ENCODE results near the gene MYMK. TPM values are rescaled to one million over a fixed set of nuclear protein-coding genes. Genes with fewer than 3 reads are reported as not detected.

The MYMK gene
- total and polyA plus RNA-seq, 2 experiments from 2014 or later: not detected

DNA sequence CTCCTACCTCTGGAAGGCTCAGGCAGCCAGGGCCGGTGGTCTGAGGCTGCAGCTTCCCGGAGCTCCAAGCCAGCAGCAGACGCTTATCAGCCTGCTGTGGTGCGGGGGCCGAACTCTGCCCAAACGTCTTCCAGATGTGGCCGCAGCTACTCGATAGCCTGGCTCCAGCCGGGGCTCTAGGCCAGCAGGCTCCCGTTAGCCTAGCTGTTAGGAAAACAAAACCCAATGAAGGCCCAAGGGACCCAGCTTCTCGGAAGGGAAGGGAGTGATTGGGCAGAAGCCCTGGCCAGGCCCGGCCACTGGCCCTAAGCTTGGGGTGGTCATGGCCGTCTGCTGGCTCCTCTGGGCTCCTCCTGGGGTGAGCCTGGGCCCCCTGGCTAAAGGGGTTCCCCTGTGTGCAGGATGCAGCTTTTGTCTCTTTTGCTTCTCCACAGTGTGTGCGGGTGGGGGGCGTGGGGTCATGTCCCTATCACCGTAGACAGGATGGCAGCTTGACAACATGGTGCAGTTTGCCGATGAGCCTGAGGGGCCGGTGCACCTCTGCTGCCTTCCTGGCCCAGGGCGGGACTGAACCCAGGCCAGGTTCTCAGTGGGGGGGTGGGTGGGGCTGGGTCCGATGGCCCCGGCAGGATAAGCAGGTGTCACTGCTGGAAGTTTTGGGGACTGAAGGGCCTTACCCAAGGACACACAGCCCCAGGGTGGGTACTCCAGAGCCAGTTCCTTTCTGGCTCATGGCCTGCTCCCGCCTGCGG is 18.7 kb downstream of the MYMK start:
- no peaks in the 10 kb centered on the region for H3K79me2 ChIP-seq (replicated peaks; ENCODE audit: insufficient read depth)
- H3K4me3 Mint-ChIP-seq: no peak overlapping the region
- no peaks in the 10 kb centered on the region for H4K20me1 ChIP-seq (replicated peaks; ENCODE audit: insufficient read depth)
- H2AFZ ChIP-seq: 0 out of 2 replicates have a peak overlapping the region, but pooled peaks have one; percentile 38
- H3K4me3 ChIP-seq: no peak overlapping the region
- TF ChIP-seq, protein P1, sequence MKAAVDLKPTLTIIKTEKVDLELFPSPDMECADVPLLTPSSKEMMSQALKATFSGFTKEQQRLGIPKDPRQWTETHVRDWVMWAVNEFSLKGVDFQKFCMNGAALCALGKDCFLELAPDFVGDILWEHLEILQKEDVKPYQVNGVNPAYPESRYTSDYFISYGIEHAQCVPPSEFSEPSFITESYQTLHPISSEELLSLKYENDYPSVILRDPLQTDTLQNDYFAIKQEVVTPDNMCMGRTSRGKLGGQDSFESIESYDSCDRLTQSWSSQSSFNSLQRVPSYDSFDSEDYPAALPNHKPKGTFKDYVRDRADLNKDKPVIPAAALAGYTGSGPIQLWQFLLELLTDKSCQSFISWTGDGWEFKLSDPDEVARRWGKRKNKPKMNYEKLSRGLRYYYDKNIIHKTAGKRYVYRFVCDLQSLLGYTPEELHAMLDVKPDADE (IDR thresholded peaks at IDR 0.05): no peak
- TF ChIP-seq, protein P2, sequence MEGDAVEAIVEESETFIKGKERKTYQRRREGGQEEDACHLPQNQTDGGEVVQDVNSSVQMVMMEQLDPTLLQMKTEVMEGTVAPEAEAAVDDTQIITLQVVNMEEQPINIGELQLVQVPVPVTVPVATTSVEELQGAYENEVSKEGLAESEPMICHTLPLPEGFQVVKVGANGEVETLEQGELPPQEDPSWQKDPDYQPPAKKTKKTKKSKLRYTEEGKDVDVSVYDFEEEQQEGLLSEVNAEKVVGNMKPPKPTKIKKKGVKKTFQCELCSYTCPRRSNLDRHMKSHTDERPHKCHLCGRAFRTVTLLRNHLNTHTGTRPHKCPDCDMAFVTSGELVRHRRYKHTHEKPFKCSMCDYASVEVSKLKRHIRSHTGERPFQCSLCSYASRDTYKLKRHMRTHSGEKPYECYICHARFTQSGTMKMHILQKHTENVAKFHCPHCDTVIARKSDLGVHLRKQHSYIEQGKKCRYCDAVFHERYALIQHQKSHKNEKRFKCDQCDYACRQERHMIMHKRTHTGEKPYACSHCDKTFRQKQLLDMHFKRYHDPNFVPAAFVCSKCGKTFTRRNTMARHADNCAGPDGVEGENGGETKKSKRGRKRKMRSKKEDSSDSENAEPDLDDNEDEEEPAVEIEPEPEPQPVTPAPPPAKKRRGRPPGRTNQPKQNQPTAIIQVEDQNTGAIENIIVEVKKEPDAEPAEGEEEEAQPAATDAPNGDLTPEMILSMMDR (conservative IDR thresholded peaks at IDR 0.05; ENCODE audit: low read depth in 2 of 2): no peak
- TF ChIP-seq STAT1 (IDR thresholded peaks at IDR 0.05; ENCODE audit: unreplicated experiment) (no peak), EZH2 (IDR thresholded peaks at IDR 0.05; ENCODE audit: low read depth, unreplicated experiment) (no peak), ZNF114 (CRISPR knock-in tag; IDR thresholded peaks at IDR 0.05) (no peak), ZNF331 (CRISPR knock-in tag; IDR thresholded peaks at IDR 0.05; ENCODE audit: low read depth) (no peak), EZH2phosphoT487 (IDR thresholded peaks at IDR 0.05; ENCODE audit: unreplicated experiment) (no peak), JUNB (IDR thresholded peaks at IDR 0.05; ENCODE audit: unreplicated experiment) (no peak), CREB1 (CRISPR knock-in tag; IDR thresholded peaks at IDR 0.05; ENCODE audit: low read depth) (no peak), POLR2AphosphoS5 (IDR thresholded peaks at IDR 0.05; ENCODE audit: low read depth) (no peak), NANOG (IDR thresholded peaks at IDR 0.05; ENCODE audit: borderline replicate concordance) (no peak)
- TF ChIP-seq, protein P3, sequence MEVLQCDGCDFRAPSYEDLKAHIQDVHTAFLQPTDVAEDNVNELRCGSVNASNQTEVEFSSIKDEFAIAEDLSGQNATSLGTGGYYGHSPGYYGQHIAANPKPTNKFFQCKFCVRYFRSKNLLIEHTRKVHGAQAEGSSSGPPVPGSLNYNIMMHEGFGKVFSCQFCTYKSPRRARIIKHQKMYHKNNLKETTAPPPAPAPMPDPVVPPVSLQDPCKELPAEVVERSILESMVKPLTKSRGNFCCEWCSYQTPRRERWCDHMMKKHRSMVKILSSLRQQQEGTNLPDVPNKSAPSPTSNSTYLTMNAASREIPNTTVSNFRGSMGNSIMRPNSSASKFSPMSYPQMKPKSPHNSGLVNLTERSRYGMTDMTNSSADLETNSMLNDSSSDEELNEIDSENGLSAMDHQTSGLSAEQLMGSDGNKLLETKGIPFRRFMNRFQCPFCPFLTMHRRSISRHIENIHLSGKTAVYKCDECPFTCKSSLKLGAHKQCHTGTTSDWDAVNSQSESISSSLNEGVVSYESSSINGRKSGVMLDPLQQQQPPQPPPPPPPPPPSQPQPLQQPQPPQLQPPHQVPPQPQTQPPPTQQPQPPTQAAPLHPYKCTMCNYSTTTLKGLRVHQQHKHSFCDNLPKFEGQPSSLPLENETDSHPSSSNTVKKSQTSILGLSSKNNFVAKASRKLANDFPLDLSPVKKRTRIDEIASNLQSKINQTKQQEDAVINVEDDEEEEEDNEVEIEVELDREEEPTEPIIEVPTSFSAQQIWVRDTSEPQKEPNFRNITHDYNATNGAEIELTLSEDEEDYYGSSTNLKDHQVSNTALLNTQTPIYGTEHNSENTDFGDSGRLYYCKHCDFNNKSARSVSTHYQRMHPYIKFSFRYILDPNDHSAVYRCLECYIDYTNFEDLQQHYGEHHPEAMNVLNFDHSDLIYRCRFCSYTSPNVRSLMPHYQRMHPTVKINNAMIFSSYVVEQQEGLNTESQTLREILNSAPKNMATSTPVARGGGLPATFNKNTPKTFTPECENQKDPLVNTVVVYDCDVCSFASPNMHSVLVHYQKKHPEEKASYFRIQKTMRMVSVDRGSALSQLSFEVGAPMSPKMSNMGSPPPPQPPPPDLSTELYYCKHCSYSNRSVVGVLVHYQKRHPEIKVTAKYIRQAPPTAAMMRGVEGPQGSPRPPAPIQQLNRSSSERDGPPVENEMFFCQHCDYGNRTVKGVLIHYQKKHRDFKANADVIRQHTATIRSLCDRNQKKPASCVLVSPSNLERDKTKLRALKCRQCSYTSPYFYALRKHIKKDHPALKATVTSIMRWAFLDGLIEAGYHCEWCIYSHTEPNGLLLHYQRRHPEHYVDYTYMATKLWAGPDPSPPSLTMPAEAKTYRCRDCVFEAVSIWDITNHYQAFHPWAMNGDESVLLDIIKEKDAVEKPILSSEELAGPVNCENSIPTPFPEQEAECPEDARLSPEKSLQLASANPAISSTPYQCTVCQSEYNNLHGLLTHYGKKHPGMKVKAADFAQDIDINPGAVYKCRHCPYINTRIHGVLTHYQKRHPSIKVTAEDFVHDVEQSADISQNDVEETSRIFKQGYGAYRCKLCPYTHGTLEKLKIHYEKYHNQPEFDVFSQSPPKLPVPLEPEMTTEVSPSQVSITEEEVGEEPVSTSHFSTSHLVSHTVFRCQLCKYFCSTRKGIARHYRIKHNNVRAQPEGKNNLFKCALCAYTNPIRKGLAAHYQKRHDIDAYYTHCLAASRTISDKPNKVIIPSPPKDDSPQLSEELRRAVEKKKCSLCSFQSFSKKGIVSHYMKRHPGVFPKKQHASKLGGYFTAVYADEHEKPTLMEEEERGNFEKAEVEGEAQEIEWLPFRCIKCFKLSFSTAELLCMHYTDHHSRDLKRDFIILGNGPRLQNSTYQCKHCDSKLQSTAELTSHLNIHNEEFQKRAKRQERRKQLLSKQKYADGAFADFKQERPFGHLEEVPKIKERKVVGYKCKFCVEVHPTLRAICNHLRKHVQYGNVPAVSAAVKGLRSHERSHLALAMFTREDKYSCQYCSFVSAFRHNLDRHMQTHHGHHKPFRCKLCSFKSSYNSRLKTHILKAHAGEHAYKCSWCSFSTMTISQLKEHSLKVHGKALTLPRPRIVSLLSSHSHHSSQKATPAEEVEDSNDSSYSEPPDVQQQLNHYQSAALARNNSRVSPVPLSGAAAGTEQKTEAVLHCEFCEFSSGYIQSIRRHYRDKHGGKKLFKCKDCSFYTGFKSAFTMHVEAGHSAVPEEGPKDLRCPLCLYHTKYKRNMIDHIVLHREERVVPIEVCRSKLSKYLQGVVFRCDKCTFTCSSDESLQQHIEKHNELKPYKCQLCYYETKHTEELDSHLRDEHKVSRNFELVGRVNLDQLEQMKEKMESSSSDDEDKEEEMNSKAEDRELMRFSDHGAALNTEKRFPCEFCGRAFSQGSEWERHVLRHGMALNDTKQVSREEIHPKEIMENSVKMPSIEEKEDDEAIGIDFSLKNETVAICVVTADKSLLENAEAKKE (CRISPR knock-in tag; IDR thresholded peaks at IDR 0.05): no peak
- TF ChIP-seq, protein P4, sequence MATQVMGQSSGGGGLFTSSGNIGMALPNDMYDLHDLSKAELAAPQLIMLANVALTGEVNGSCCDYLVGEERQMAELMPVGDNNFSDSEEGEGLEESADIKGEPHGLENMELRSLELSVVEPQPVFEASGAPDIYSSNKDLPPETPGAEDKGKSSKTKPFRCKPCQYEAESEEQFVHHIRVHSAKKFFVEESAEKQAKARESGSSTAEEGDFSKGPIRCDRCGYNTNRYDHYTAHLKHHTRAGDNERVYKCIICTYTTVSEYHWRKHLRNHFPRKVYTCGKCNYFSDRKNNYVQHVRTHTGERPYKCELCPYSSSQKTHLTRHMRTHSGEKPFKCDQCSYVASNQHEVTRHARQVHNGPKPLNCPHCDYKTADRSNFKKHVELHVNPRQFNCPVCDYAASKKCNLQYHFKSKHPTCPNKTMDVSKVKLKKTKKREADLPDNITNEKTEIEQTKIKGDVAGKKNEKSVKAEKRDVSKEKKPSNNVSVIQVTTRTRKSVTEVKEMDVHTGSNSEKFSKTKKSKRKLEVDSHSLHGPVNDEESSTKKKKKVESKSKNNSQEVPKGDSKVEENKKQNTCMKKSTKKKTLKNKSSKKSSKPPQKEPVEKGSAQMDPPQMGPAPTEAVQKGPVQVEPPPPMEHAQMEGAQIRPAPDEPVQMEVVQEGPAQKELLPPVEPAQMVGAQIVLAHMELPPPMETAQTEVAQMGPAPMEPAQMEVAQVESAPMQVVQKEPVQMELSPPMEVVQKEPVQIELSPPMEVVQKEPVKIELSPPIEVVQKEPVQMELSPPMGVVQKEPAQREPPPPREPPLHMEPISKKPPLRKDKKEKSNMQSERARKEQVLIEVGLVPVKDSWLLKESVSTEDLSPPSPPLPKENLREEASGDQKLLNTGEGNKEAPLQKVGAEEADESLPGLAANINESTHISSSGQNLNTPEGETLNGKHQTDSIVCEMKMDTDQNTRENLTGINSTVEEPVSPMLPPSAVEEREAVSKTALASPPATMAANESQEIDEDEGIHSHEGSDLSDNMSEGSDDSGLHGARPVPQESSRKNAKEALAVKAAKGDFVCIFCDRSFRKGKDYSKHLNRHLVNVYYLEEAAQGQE (IDR thresholded peaks at IDR 0.05; ENCODE audit: unreplicated experiment): no peak
- H3K9me2 ChIP-seq (ENCODE audit: insufficient read depth): no peaks in the 10 kb centered on the region
- no peaks in the 10 kb centered on the region for H3K36me3 ChIP-seq (ENCODE audit: insufficient read depth)
- peaks cover 18% of the 10 kb centered on the region for H3K4me1 Mint-ChIP-seq
- no peak overlapping the region for H3K27ac ChIP-seq (ENCODE audit: low read depth)
- no peak overlapping the region for H3K4me2 ChIP-seq
- peaks cover 8% of the 10 kb centered on the region for H3K27me3 Mint-ChIP-seq (ENCODE audit: insufficient read depth, low read depth, poor library complexity)
- no peak for ATAC-seq
- H3K27me3 ChIP-seq (ENCODE audit: insufficient read depth): no peaks in the 10 kb centered on the region
- H3K9me3 Mint-ChIP-seq: peaks cover 25% of the 10 kb centered on the region
- no peak for DNase-seq (ENCODE audit: low spot score)
- H3K4me1 ChIP-seq (ENCODE audit: insufficient read depth): peaks cover 15% of the 10 kb centered on the region
- peaks cover 3% of the 10 kb centered on the region; the same call in 1 of the 3 replicates for H3K36me3 Mint-ChIP-seq (ENCODE audit: low read depth)
- no peaks in the 10 kb centered on the region for H3F3A ChIP-seq (replicated peaks; ENCODE audit: low read depth)
- no peak overlapping the region for H3K27ac Mint-ChIP-seq

All from GM23338 (cell line).